OCI-LY7 (cell line): Measurements from ENCODE around the gene GATA1. TPM values are rescaled to one million over a fixed set of nuclear protein-coding genes. Genes with fewer than 3 reads are reported as not detected.

Source experiments
- BruUV-seq: library from RNA; stranded (reverse); fragments of 400-500 nt; replicated peaks from 2 replicates; lab custom pipeline; 2021; lab: Mats Ljungman, UMichigan
- CTCF ChIA-PET: fragments of 300-600 bp; sonication (Branson Sonifier 250); formaldehyde crosslinking; loops from one replicate; lab custom pipeline; 2022; ENCODE audit warnings: antibody characterized with exemption; ENCODE audit not compliant: unreplicated experiment; lab: Charles Lee
- POLR2A ChIA-PET: fragments of 300-600 bp; sonication (Branson Sonifier 250); formaldehyde crosslinking; loops from one replicate; lab custom pipeline; 2022; ENCODE audit warnings: antibody characterized with exemption; lab: Charles Lee
- DNase-seq: peaks from one replicate; pipeline ENCODE4 v3.0.0-alpha.2; 2015; ENCODE audit warnings: low spot score
- H2AFZ ChIP-seq: fragments of 200-600 bp; sonication (generic), shearing (Covaris generic); 2 replicates; pipeline ENCODE4 v1.6.1; 2014; ENCODE audit warnings: mild to moderate bottlenecking, antibody characterized with exemption, low read length, moderate library complexity
- H3K27ac ChIP-seq: fragments of 200-600 bp; sonication (generic); 2 replicates; pipeline ENCODE4 v1.5.1; 2014; ENCODE audit warnings: mixed run types, low read depth, mild to moderate bottlenecking, moderate library complexity, low read length, inconsistent platforms; ENCODE audit not compliant: poor library complexity, severe bottlenecking
- H3K36me3 ChIP-seq: fragments of 200-600 bp; sonication (generic); 2 replicates; pipeline ENCODE4 v1.6.1; 2014; ENCODE audit warnings: mild to moderate bottlenecking, antibody characterized with exemption, low read length, moderate library complexity, mixed read lengths; ENCODE audit not compliant: insufficient read depth
- H3K4me1 ChIP-seq: fragments of 200-600 bp; sonication (generic); 2 replicates; pipeline ENCODE4 v1.5.1; 2014; ENCODE audit warnings: mild to moderate bottlenecking, low read length; ENCODE audit not compliant: insufficient read depth, poor library complexity, severe bottlenecking
- H3K4me2 ChIP-seq: fragments of 200-600 bp; sonication (generic); 2 replicates; pipeline ENCODE4 v1.6.1; 2014; ENCODE audit warnings: mild to moderate bottlenecking, low read length
- H3K4me3 ChIP-seq: fragments of 200-600 bp; sonication (generic); 2 replicates; pipeline ENCODE4 v1.5.1; 2014; ENCODE audit warnings: mild to moderate bottlenecking, low read depth, low read length; ENCODE audit not compliant: poor library complexity, severe bottlenecking
- H3K79me2 ChIP-seq: fragments of 200-600 bp; sonication (generic); 2 replicates; pipeline ENCODE4 v1.6.1; 2016; ENCODE audit warnings: low read depth, mild to moderate bottlenecking, low read length, moderate library complexity, mixed read lengths; ENCODE audit not compliant: insufficient read depth
- H3K9me2 ChIP-seq: fragments of 200-600 bp; sonication (generic); 2 replicates; pipeline ENCODE4 v1.6.1; 2016; ENCODE audit warnings: mild to moderate bottlenecking, low read length, mixed read lengths; ENCODE audit not compliant: insufficient read depth
- H3K9me3 ChIP-seq: fragments of 200-600 bp; sonication (generic); 2 replicates; pipeline ENCODE4 v1.6.1; 2014; ENCODE audit warnings: mild to moderate bottlenecking, mixed run types, low read length, mixed read lengths
- H4K20me1 ChIP-seq: fragments of 200-600 bp; sonication (generic); 2 replicates; pipeline ENCODE4 v1.6.1; 2014; ENCODE audit warnings: mild to moderate bottlenecking, antibody characterized with exemption, low read length, moderate library complexity, mixed read lengths; ENCODE audit not compliant: insufficient read depth
- CTCF ChIP-seq: fragments of 200-600 bp; sonication (generic); conservative IDR thresholded peaks from 2 replicates; pipeline ENCODE4 v1.5.1; 2014; ENCODE audit warnings: mild to moderate bottlenecking, antibody characterized with exemption, low read length, moderate library complexity, mixed read lengths
- EZH2phosphoT487 ChIP-seq: fragments of 200-600 bp; sonication (generic); IDR thresholded peaks from 2 replicates; pipeline ENCODE4 v1.6.1; 2018; ENCODE audit warnings: low read depth, borderline replicate concordance, mild to moderate bottlenecking, mixed run types, antibody characterized with exemption, low read length, moderate library complexity, mixed read lengths
- intact Hi-C: fragments of 100-400 bp; cut with micrococcal nuclease; formaldehyde crosslinking; loops from one replicate; pipeline ENCODE4 v1.10.0; 2022; ENCODE audit not compliant: unreplicated experiment
- total RNA-seq, 2 experiments: library from RNA; depleted of rRNA in 1 of 2; stranded (reverse); fragments of >200 nt in 1 of 2; shearing (Covaris generic) in 1 of 2; gene quantifications; 2 replicates each; pipeline ENCODE4 v1.2.3, GENCODE V29; 2014 to 2022

GATA1 gene
- total RNA-seq, 2 experiments from 2014 or later: not detected

- TF ChIP-seq CTCF (no peak), EZH2phosphoT487 (no peak)
- CTCF ChIA-PET: no interaction called here
- intact Hi-C loops: no loop called here
- TSS peak; percentile 75 for BruUV-seq
- Histone ChIP-seq H3K27ac (no peak overlapping the region), H3K9me2 (no peaks in the 10 kb centered on the region), H4K20me1 (no peaks in the 10 kb centered on the region), H3K9me3 (no peaks in the 10 kb centered on the region), H3K4me2 (no peak overlapping the region), H3K4me1 (no peaks in the 10 kb centered on the region), H3K79me2 (no peaks in the 10 kb centered on the region), H3K36me3 (peaks cover 2% of the 10 kb centered on the region; the same call in 1 of the 2 replicates), H2AFZ (no peak overlapping the region), H3K4me3 (no peak overlapping the region)
- peak; percentile 21 for DNase-seq
- POLR2A ChIA-PET: no interaction called here
These were observed 36.7 kb downstream of the GATA1 start for GRCh38 chrX:48823053-48823452.

GRCh38 chrX:48824066-48824465 is 37.7 kb downstream of the GATA1 start:
- Histone ChIP-seq H3K9me3 (no peaks in the 10 kb centered on the region), H3K4me3 (no peak overlapping the region), H4K20me1 (no peaks in the 10 kb centered on the region), H3K4me2 (no peak overlapping the region), H3K9me2 (no peaks in the 10 kb centered on the region), H3K4me1 (no peaks in the 10 kb centered on the region), H3K36me3 (peaks cover 2% of the 10 kb centered on the region; the same call in 1 of the 2 replicates), H2AFZ (no peak overlapping the region), H3K79me2 (no peaks in the 10 kb centered on the region), H3K27ac (no peak overlapping the region)
- ChIA-PET CTCF (no interaction called here), POLR2A (no interaction called here)
- TF ChIP-seq EZH2phosphoT487 (no peak), CTCF (no peak)
- BruUV-seq: no TSS peak
- intact Hi-C loops: no loop called here
- DNase-seq: no peak

GRCh38 chrX:48826135-48826875 is 39.9 kb downstream of the GATA1 start, which contains the start of gene ERAS:
ERAS (plus strand) TSS chrX:48826513; CDS start chrX:48829124, 2,611 bp downstream.
- no TSS peak for BruUV-seq
- H3K9me3 ChIP-seq: no peaks in the 10 kb centered on the region

More at GRCh38 chrX:48826135-48826875, 39.9 kb downstream of the GATA1 start, which contains the start of gene ERAS:
- TF ChIP-seq EZH2phosphoT487: no peak
- TF ChIP-seq CTCF: no peak
- Histone ChIP-seq H3K4me2 (no peak within 1 kb of the TSS), H3K27ac (no peak within 1 kb of the TSS), H3K79me2 (no peaks in the 10 kb centered on the region), H3K4me1 (no peaks in the 10 kb centered on the region), H2AFZ (no peak within 1 kb of the TSS), H3K36me3 (peaks cover 2% of the 10 kb centered on the region; the same call in 1 of the 2 replicates), H3K4me3 (no peak within 1 kb of the TSS), H3K9me2 (no peaks in the 10 kb centered on the region), H4K20me1 (no peaks in the 10 kb centered on the region)
- ChIA-PET CTCF (no interaction called here), POLR2A (no interaction called here)
- intact Hi-C loops: no loop called here
- no peak for DNase-seq
